K562 (cell line): ENCODE data around the gene TTC23L. TPM values are rescaled to one million over a fixed set of nuclear protein-coding genes. Genes with fewer than 3 reads are reported as not detected.

Experiments
- ATF7 ChIP-seq: fragments of 450-650 bp; IDR thresholded peaks from 2 replicates; pipeline ENCODE4 v1.7.1; 2014; ENCODE audit warnings: mild to moderate bottlenecking, moderate library complexity
- ILK ChIP-seq: fragments of 450-650 bp; IDR thresholded peaks from 2 replicates; pipeline ENCODE4 v1.6.1; 2016; ENCODE audit warnings: missing genetic modification characterization, low read depth, mild to moderate bottlenecking, missing compliant biosample characterization, moderate library complexity, borderline replicate concordance
- MXI1 ChIP-seq: IDR thresholded peaks from 2 replicates; pipeline ENCODE4 v1.6.1; 2011; ENCODE audit warnings: low read depth, mild to moderate bottlenecking, improper control_type of control experiment, low read length
- NCOA2 ChIP-seq, 2 experiments: fragments of 450-650 bp; IDR thresholded peaks; 2 replicates each; pipeline ENCODE4 v1.6.1; 2018; ENCODE audit warnings: mild to moderate bottlenecking in 2 of 2, moderate library complexity in 1 of 2; ENCODE audit not compliant: partially characterized antibody in 2 of 2
- NFYB ChIP-seq: IDR thresholded peaks from 2 replicates; pipeline ENCODE4 v1.6.1; 2011; ENCODE audit warnings: mild to moderate bottlenecking, moderate library complexity; ENCODE audit not compliant: insufficient read length; ENCODE audit errors: extremely low read depth
- NUFIP1 ChIP-seq: fragments of 450-650 bp; IDR thresholded peaks from 2 replicates; pipeline ENCODE4 v1.6.1; 2018; ENCODE audit not compliant: partially characterized antibody
- RBM17 ChIP-seq: fragments of 200-400 bp; formaldehyde crosslinking; IDR thresholded peaks from 2 replicates; pipeline ENCODE4 v1.6.1; 2017; ENCODE audit warnings: low read depth, mild to moderate bottlenecking, low read length, borderline replicate concordance
- SOX6 ChIP-seq: fragments of 450-650 bp; IDR thresholded peaks from 2 replicates; pipeline ENCODE4 v1.6.1; 2014; ENCODE audit warnings: mild to moderate bottlenecking
- ZBTB1 ChIP-seq: sonication (generic); formaldehyde crosslinking; IDR thresholded peaks from 2 replicates; pipeline ENCODE4 v1.8.1; 2023; ENCODE audit warnings: missing genetic modification reagents, low read depth, mild to moderate bottlenecking, borderline replicate concordance
- ZBTB17 ChIP-seq: fragments of 450-650 bp; formaldehyde crosslinking; IDR thresholded peaks from 2 replicates; pipeline ENCODE4 v1.4.0; 2020; ENCODE audit warnings: mild to moderate bottlenecking
- ZFP36 ChIP-seq: fragments of 150-350 bp; IDR thresholded peaks from 2 replicates; pipeline ENCODE4 v1.6.1; 2018; ENCODE audit warnings: low read length, low read depth; ENCODE audit not compliant: partially characterized antibody
- ZNF384 ChIP-seq: IDR thresholded peaks from 2 replicates; pipeline ENCODE4 v1.6.1; 2012; ENCODE audit warnings: low read depth, low read length, improper control_type of control experiment
- ZNF551 ChIP-seq: fragments of 250-450 bp; sonication (Bioruptor Pico); IDR thresholded peaks from 2 replicates; pipeline ENCODE4 v1.5.0; 2021; ENCODE audit warnings: mild to moderate bottlenecking, moderate library complexity
- polyA plus RNA-seq, 8 experiments: library from polyadenylated mRNA; depleted of rRNA in 4 of 8; stranded (reverse) in 5 of 8; unstranded in 3 of 8; fragments of >200 nt; fragmentation: Nextera tagmentation in 2 of 8; fragmentation: Illumina TruSeq in 1 of 8; extraction: Ambion mirVana in 2 of 8; extraction: Trizol in 1 of 8; gene quantifications; 2 replicates each; pipeline versions ENCODE4 v1.2.1 to v1.2.3, GENCODE V29; 2011 to 2014; ENCODE audit warnings: inconsistent platforms in 1 of 8, missing spikeins in 1 of 8
- total RNA-seq, 7 experiments: library from RNA; depleted of rRNA in 6 of 7; stranded (reverse); fragments of >200 nt in 6 of 7; fragmentation: Illumina TruSeq in 2 of 7; extraction: Trizol in 2 of 7; gene quantifications; 2 replicates each; pipeline versions ENCODE4 v1.2.1 to v1.2.3, GENCODE V29; 2011 to 2021; ENCODE audit warnings: low replicate concordance in 1 of 7
- TF ChIP-seq, protein P1 (sequence below): fragments of 450-650 bp; IDR thresholded peaks from 2 replicates; pipeline ENCODE4 v1.6.1; 2016; ENCODE audit warnings: borderline replicate concordance
- TF ChIP-seq, protein P2 (sequence below): fragments of 450-650 bp; conservative IDR thresholded peaks from 2 replicates; pipeline ENCODE4 v1.6.1; 2016; ENCODE audit warnings: missing genetic modification characterization, low read depth, mild to moderate bottlenecking, control low read depth, missing compliant biosample characterization
- TF ChIP-seq, protein P3 (sequence below), 2 experiments: IDR thresholded peaks in 1 of 2; conservative IDR thresholded peaks in 1 of 2; 2 replicates each; pipeline ENCODE4 v1.6.1; 2016; ENCODE audit warnings: low read depth in 2 of 2, mild to moderate bottlenecking in 1 of 2, missing compliant biosample characterization in 1 of 2, missing genetic modification characterization in 1 of 2, moderate library complexity in 1 of 2
- TF ChIP-seq, protein P4 (sequence below): fragments of 250-450 bp; sonication (Bioruptor Pico); IDR thresholded peaks from 2 replicates; pipeline ENCODE4 v1.8.0; 2022; ENCODE audit warnings: moderate library complexity, mild to moderate bottlenecking, inconsistent platforms
- TF ChIP-seq, protein P5 (sequence below), 2 experiments: fragments of 450-650 bp; conservative IDR thresholded peaks; 2 replicates each; pipeline ENCODE4 v1.6.1; 2017; ENCODE audit warnings: mild to moderate bottlenecking in 2 of 2, moderate library complexity in 2 of 2

TTC23L gene
- total and polyA plus RNA-seq, 9 of the 15 experiments (the other 6 are each of a cell fraction or from before 2014, with no cell fraction given): 0.03 to 0.32 (median 0.14) TPM; not detected in 2

DNA sequence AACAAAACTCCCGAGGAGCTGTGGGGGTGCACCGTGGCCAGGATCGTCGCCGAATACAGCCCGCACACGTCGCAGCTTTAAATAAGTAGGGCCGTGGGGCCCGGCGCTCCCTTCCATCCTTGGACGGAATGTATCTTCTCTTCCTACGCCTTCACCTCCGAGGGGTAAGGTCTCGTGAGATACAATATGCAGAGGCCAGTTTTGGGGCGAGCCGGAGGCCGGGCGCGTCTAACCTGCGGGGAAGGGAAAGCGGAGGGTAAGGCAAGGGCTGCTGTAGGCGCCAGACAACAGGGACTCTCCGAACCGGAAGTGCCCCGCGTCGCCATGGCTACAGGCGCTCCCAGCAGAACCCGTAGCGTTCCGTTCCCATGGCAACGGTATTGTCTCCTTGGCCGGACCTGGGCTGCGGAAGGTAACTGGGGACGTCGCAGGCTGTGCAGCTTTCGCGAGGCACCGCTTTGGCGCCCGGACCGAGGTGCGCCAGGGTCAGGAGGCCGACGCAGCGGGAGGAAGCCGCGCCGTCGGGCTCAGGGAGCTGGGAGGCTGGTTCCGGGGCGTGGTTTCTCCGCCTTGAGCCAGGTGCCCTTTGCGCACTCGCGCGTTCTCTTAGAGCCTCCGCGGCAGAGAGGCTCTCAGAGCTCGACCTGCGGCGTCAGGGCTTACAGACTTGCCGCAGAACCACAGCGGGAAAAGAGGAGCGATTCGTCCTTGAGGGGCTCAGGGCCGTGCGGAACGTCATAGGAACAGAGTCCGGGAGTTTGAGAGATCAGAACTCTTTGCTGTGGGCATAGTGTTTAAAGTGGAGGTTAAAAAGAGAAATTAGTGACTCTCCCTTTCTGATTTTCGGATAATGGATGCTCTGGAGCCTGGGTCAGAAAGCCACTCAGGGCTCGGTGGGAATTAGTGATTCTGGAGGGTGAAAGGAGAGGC is at the start of gene TTC23L (continued):
- TF ChIP-seq, protein P1, sequence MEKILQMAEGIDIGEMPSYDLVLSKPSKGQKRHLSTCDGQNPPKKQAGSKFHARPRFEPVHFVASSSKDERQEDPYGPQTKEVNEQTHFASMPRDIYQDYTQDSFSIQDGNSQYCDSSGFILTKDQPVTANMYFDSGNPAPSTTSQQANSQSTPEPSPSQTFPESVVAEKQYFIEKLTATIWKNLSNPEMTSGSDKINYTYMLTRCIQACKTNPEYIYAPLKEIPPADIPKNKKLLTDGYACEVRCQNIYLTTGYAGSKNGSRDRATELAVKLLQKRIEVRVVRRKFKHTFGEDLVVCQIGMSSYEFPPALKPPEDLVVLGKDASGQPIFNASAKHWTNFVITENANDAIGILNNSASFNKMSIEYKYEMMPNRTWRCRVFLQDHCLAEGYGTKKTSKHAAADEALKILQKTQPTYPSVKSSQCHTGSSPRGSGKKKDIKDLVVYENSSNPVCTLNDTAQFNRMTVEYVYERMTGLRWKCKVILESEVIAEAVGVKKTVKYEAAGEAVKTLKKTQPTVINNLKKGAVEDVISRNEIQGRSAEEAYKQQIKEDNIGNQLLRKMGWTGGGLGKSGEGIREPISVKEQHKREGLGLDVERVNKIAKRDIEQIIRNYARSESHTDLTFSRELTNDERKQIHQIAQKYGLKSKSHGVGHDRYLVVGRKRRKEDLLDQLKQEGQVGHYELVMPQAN: peak; percentile 97
- TF ChIP-seq, protein P2, sequence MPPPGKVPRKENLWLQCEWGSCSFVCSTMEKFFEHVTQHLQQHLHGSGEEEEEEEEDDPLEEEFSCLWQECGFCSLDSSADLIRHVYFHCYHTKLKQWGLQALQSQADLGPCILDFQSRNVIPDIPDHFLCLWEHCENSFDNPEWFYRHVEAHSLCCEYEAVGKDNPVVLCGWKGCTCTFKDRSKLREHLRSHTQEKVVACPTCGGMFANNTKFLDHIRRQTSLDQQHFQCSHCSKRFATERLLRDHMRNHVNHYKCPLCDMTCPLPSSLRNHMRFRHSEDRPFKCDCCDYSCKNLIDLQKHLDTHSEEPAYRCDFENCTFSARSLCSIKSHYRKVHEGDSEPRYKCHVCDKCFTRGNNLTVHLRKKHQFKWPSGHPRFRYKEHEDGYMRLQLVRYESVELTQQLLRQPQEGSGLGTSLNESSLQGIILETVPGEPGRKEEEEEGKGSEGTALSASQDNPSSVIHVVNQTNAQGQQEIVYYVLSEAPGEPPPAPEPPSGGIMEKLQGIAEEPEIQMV (tag): no peak
- TF ChIP-seq, protein P3, sequence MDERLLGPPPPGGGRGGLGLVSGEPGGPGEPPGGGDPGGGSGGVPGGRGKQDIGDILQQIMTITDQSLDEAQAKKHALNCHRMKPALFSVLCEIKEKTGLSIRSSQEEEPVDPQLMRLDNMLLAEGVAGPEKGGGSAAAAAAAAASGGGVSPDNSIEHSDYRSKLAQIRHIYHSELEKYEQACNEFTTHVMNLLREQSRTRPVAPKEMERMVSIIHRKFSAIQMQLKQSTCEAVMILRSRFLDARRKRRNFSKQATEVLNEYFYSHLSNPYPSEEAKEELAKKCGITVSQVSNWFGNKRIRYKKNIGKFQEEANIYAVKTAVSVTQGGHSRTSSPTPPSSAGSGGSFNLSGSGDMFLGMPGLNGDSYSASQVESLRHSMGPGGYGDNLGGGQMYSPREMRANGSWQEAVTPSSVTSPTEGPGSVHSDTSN (CRISPR knock-in tag; IDR thresholded peaks at IDR 0.05; ENCODE audit: low read depth): no peak
- TF ChIP-seq, protein P3 (tag; conservative IDR thresholded peaks at IDR 0.05; ENCODE audit: low read depth): no peak
- TF ChIP-seq ZBTB1 (CRISPR knock-in tag) (no peak), ZBTB17 (no peak), MXI1 (peak; percentile 99), ILK (no peak), NCOA2 (IDR thresholded peaks at IDR 0.05; ENCODE audit: partially characterized antibody in 2 of 2) (no peak), ATF7 (peak; percentile 62), NFYB (no peak), ZFP36 (no peak), ZNF384 (no peak), ZNF551 (no peak), SOX6 (no peak; the same call in 1 of the 2 replicates), RBM17 (no peak), NUFIP1 (no peak)
- TF ChIP-seq, protein P4, sequence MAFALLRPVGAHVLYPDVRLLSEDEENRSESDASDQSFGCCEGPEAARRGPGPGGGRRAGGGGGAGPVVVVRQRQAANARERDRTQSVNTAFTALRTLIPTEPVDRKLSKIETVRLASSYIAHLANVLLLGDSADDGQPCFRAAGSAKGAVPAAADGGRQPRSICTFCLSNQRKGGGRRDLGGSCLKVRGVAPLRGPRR (CRISPR knock-in tag): no peak
- TF ChIP-seq, protein P5, sequence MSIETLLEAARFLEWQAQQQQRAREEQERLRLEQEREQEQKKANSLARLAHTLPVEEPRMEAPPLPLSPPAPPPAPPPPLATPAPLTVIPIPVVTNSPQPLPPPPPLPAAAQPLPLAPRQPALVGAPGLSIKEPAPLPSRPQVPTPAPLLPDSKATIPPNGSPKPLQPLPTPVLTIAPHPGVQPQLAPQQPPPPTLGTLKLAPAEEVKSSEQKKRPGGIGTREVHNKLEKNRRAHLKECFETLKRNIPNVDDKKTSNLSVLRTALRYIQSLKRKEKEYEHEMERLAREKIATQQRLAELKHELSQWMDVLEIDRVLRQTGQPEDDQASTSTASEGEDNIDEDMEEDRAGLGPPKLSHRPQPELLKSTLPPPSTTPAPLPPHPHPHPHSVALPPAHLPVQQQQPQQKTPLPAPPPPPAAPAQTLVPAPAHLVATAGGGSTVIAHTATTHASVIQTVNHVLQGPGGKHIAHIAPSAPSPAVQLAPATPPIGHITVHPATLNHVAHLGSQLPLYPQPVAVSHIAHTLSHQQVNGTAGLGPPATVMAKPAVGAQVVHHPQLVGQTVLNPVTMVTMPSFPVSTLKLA (conservative IDR thresholded peaks at IDR 0.05): peak; percentile 29 to 85; a peak in 2 of 4 replicates
